Stimulated activated CD8-positive, alpha-beta memory T cell treated with anti-CD3 and anti-CD28 coated beads, Interleukin-15, amount 100 ng/mL, for 48 hours (primary cell): ENCODE data around the gene CALR3.

ENCODE experiments used
- DNase-seq, 2 donors: peaks; one replicate each; pipeline ENCODE4 v3.0.0-alpha.2; 2020; ENCODE audit warnings: low read depth in 2 of 2

Gene CALR3

GRCh38 chr19:16429066-16429758 is 66.8 kb downstream of the CALR3 start:
- DNase-seq = no peak
